ENCODE data around the gene POLR1A. TPM values are rescaled to one million over a fixed set of nuclear protein-coding genes. Genes with fewer than 3 reads are reported as not detected.

Gene POLR1A
- total and polyA plus RNA-seq, 5 experiments from 2014 or later = 1.1 to 22.9 (median 5.7) TPM

DNA sequence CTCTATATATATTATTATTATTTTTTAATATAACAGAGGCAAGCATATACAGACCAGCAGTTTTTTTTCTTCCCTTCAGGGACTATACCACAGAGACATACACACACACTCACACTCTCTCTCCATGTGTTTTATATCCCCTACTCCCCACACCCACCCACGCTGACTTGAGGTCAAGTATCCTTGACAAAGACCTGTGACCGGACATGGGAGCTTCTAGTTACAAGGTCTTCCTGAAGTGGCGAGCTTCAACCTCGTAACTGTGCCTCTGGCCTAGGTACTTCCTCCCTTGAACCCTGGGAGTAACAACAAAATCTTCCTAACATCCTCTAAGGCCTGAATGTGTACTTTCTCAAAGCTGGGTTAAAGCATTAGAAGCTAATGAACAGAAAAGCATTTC lies 52.5 kb downstream of the POLR1A start:
- H3K4me3 Mint-ChIP-seq = no peak overlapping the region
- POLR2A ChIA-PET = interaction anchor here (0.8 kb wide), 1 partner anchor 16 kb away, joined by 3 read pairs; no protein-coding TSS in a partner anchor
- DNase-seq = no peak
- H3K36me3 Mint-ChIP-seq = peaks cover 0 to 78% (median 33%) of the 10 kb centered on the region in 3 donors
- no peak for ATAC-seq
- H3K27me3 Mint-ChIP-seq = no peaks in the 10 kb centered on the region
- H3K9me3 Mint-ChIP-seq = no peaks in the 10 kb centered on the region
- H3K27ac Mint-ChIP-seq = no peak overlapping the region
- peaks cover 0 to 1% (median 0%) of the 10 kb centered on the region in 4 donors for H3K4me1 Mint-ChIP-seq

GRCh38 chr2:86052676-86053075 lies 53.0 kb downstream of the POLR1A start:
- ATAC-seq (no peak), DNase-seq (peak in 1 of 10 donors; percentile 5)
- no peak overlapping the region for H3K27ac Mint-ChIP-seq
- H3K9me3 Mint-ChIP-seq = no peaks in the 10 kb centered on the region
- POLR2A ChIA-PET = no interaction called here
- H3K4me1 Mint-ChIP-seq = peaks cover 0 to 1% (median 0%) of the 10 kb centered on the region in 4 donors
- H3K4me3 Mint-ChIP-seq = no peak overlapping the region
- H3K27me3 Mint-ChIP-seq = no peaks in the 10 kb centered on the region
- peaks cover 0 to 74% (median 32%) of the 10 kb centered on the region in 3 donors for H3K36me3 Mint-ChIP-seq

- POLR2A ChIA-PET = no interaction called here
- Mint-ChIP-seq H3K27me3 (no peaks in the 10 kb centered on the region), H3K4me3 (no peak overlapping the region), H3K27ac (no peak overlapping the region), H3K9me3 (no peaks in the 10 kb centered on the region), H3K36me3 (peaks cover 0 to 74% (median 31%) of the 10 kb centered on the region in 3 donors), H3K4me1 (peaks cover 0 to 1% (median 0%) of the 10 kb centered on the region in 4 donors)
- DNase-seq (no peak), ATAC-seq (no peak)
Observed at GRCh38 chr2:86052265-86052664, 53.4 kb downstream of the POLR1A start.

DNA sequence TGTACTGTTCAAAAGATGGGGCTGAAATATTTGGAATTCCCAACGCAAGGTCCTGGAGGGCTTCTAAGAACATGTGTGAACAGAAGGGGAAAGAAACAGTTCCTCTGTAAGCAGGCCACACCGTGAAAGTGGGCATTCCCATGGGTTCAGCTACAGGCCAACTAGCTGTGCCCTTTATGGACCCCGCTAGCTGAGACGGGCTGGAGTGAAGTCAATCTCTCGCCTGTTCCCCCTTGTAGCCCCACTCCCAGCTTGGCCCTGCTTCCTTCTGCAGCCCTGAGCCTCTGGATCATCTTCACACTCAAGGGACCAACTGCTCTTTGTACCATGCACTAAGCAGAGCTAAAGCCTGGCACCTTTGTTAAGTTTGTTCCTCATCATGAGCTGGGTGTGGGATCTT lies 55.4 kb downstream of the POLR1A start:
- Mint-ChIP-seq H3K27ac (peak overlapping the region in 1 of 10 donors; percentile 33), H3K36me3 (peaks cover 0 to 80% (median 41%) of the 10 kb centered on the region in 3 donors), H3K4me3 (no peak overlapping the region), H3K4me1 (no peaks in the 10 kb centered on the region), H3K9me3 (no peaks in the 10 kb centered on the region), H3K27me3 (no peaks in the 10 kb centered on the region)
- POLR2A ChIA-PET = no interaction called here
- DNase-seq = no peak
- ATAC-seq = no peak

- DNase-seq = no peak
- Mint-ChIP-seq H3K36me3 (peaks cover 0 to 81% (median 48%) of the 10 kb centered on the region in 3 donors), H3K27me3 (no peaks in the 10 kb centered on the region), H3K9me3 (no peaks in the 10 kb centered on the region), H3K4me1 (peaks cover 0 to 2% (median 0%) of the 10 kb centered on the region in 4 donors), H3K4me3 (no peak overlapping the region), H3K27ac (peak overlapping the region in 1 of 10 donors; percentile 77)
- POLR2A ChIA-PET = no interaction called here
- no peak for ATAC-seq
Observed at GRCh38 chr2:86049529-86049928, 56.2 kb downstream of the POLR1A start.

DNA sequence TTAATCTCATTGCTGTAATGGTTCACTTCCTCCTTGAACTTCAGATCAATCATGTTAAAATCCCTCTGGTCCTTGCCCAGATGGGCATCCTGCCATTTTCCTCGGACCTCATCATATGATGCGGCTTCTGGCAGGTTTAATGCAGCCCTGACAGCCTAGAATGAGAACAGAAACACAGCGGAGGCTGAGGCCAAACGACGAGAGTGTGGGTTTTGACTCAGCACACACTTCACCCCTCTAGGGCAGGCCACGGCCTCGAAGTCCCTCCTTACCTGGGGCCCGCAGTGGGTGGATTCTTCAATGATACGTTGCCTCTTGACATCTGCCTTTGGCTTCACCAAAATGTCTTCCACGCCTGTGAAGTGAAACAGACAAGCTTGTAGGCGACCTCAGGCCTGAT lies 56.8 kb downstream of the POLR1A start:
- no peak for DNase-seq
- Mint-ChIP-seq H3K4me1 (peaks cover 0 to 2% (median 0%) of the 10 kb centered on the region in 4 donors), H3K9me3 (no peaks in the 10 kb centered on the region), H3K4me3 (no peak overlapping the region), H3K27me3 (no peaks in the 10 kb centered on the region), H3K36me3 (peaks cover 0 to 77% (median 45%) of the 10 kb centered on the region in 3 donors), H3K27ac (peak overlapping the region in 2 of 10 donors; percentile 46 to 77)
- ATAC-seq = no peak
- POLR2A ChIA-PET = no interaction called here

- Mint-ChIP-seq H3K27me3 (no peaks in the 10 kb centered on the region), H3K36me3 (peaks cover 0 to 76% (median 43%) of the 10 kb centered on the region in 3 donors)
- ATAC-seq = no peak
Observed at GRCh38 chr2:86048383-86048701, 57.3 kb downstream of the POLR1A start.

GRCh38 chr2:86047575-86048382 lies 57.9 kb downstream of the POLR1A start:
- Mint-ChIP-seq H3K36me3 (peaks cover 0 to 75% (median 42%) of the 10 kb centered on the region in 3 donors), H3K4me1 (peaks cover 0 to 2% (median 1%) of the 10 kb centered on the region in 4 donors), H3K9me3 (no peaks in the 10 kb centered on the region), H3K27me3 (no peaks in the 10 kb centered on the region), H3K27ac (peak overlapping the region in 3 of 10 donors; percentile 7 to 77 (median 58)), H3K4me3 (no peak overlapping the region)
- ATAC-seq (no peak), DNase-seq (no peak)
- POLR2A ChIA-PET = no interaction called here

More at GRCh38 chr2:86048383-86048701, 57.3 kb downstream of the POLR1A start:
- no peaks in the 10 kb centered on the region for H3K9me3 Mint-ChIP-seq
- POLR2A ChIA-PET = no interaction called here
- H3K4me1 Mint-ChIP-seq = peaks cover 0 to 2% (median 1%) of the 10 kb centered on the region in 4 donors
- peak overlapping the region in 1 of 10 donors; percentile 39 for H3K27ac Mint-ChIP-seq
- no peak for DNase-seq
- no peak overlapping the region for H3K4me3 Mint-ChIP-seq

GRCh38 chr2:86045541-86045940 lies 60.1 kb downstream of the POLR1A start:
- POLR2A ChIA-PET = interaction anchor here (0.6 kb wide), 1 partner anchor 397 kb away, joined by 3 read pairs; no protein-coding TSS in a partner anchor
- DNase-seq = no peak
- H3K4me3 Mint-ChIP-seq = no peak overlapping the region
- H3K27me3 Mint-ChIP-seq = peaks cover 0 to 3% (median 0%) of the 10 kb centered on the region in 5 donors
- H3K36me3 Mint-ChIP-seq = peaks cover 0 to 65% (median 36%) of the 10 kb centered on the region in 3 donors
- no peak for ATAC-seq
- H3K27ac Mint-ChIP-seq = no peak overlapping the region
- peaks cover 12 to 23% (median 19%) of the 10 kb centered on the region in 4 donors for H3K4me1 Mint-ChIP-seq
- H3K9me3 Mint-ChIP-seq = peaks cover 0 to 2% (median 0%) of the 10 kb centered on the region in 9 donors

DNA sequence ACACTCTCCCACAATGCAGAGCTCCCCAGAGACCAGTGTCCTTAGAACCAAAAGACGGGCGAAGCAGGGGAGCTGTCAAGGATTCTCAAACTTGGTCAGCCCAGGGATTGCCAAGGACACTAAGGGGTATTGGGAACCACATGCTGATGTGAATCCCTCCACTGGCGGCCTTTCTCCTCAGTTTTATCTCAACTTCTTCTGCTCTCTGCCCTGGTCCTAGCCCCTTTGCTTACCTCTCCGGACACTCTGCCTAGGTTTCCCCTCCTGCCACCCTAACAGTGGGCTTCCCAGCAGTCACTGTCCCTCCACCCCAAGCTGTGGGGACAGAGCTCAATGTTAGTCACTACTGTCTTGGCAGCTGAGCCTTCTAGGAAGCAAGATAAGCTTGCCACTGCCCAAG lies 61.1 kb downstream of the POLR1A start:
- Mint-ChIP-seq H3K4me1 (peaks cover 17 to 32% (median 28%) of the 10 kb centered on the region in 4 donors), H3K4me3 (no peak overlapping the region)

DNA sequence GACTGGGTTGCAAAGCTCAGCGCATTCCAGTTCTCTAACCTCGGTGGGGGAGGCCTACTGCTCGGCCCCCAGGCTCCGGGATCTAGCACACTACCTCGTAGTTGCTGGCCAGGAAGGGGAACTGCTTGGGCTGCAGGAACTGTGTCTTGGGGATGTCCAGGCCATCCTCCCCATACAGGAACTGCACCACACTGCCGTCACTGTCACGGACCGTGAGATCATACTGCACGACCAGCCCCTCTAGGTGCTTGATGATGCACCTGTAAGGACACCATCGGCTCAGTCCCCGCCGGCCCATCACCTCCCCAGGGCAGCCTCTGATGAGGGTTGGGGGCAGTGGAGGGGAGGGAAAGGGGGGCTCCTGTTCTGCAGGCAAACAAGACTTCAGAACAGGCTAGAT lies 61.6 kb downstream of the POLR1A start:
- peaks cover 0 to 3% (median 0%) of the 10 kb centered on the region in 5 donors for H3K27me3 Mint-ChIP-seq
- POLR2A ChIA-PET = interaction anchor here (0.6 kb wide), 2 partner anchors 73 to 131 kb away, joined by 4 read pairs; no protein-coding TSS in a partner anchor
- peaks cover 20 to 38% (median 34%) of the 10 kb centered on the region in 4 donors for H3K4me1 Mint-ChIP-seq
- peaks cover 0 to 54% (median 34%) of the 10 kb centered on the region in 3 donors for H3K36me3 Mint-ChIP-seq
- DNase-seq = no peak
- no peak overlapping the region for H3K4me3 Mint-ChIP-seq
- no peak overlapping the region for H3K27ac Mint-ChIP-seq
- peaks cover 0 to 2% (median 0%) of the 10 kb centered on the region in 9 donors for H3K9me3 Mint-ChIP-seq
- no peak for ATAC-seq

More for the DNA sequence above, 61.1 kb downstream of the POLR1A start:
- Mint-ChIP-seq H3K27me3 (peaks cover 0 to 3% (median 0%) of the 10 kb centered on the region in 5 donors), H3K9me3 (peaks cover 0 to 2% (median 0%) of the 10 kb centered on the region in 9 donors), H3K27ac (peak overlapping the region in 5 of 10 donors; percentile 27 to 88 (median 81)), H3K36me3 (peaks cover 0 to 58% (median 36%) of the 10 kb centered on the region in 3 donors)
- ATAC-seq (no peak), DNase-seq (no peak)
- POLR2A ChIA-PET = interaction anchor here (0.6 kb wide), 1 partner anchor 73 kb away, joined by 4 read pairs; no protein-coding TSS in a partner anchor

- ATAC-seq (no peak), DNase-seq (no peak)
- H3K9me3 Mint-ChIP-seq = peaks cover 0 to 2% (median 0%) of the 10 kb centered on the region in 9 donors
- H3K27ac Mint-ChIP-seq = peak overlapping the region; percentile 70 to 100 (median 99)
- H3K4me3 Mint-ChIP-seq = peak overlapping the region in 2 of 10 donors; percentile 25 to 63
- H3K4me1 Mint-ChIP-seq = peaks cover 33 to 53% (median 49%) of the 10 kb centered on the region in 4 donors
- POLR2A ChIA-PET = interaction anchor here (0.6 to 3.8 kb wide), 3 partner anchors 24 to 215 kb away, joined by 4 to 38 read pairs (median 4); partner anchors contain the start of gene ST3GAL5
- H3K27me3 Mint-ChIP-seq = peaks cover 0 to 3% (median 0%) of the 10 kb centered on the region in 5 donors
- H3K36me3 Mint-ChIP-seq = peaks cover 0 to 44% (median 33%) of the 10 kb centered on the region in 3 donors
Observed at GRCh38 chr2:86042256-86043168, 63.2 kb downstream of the POLR1A start.

All from naive thymus-derived CD8-positive, alpha-beta T cell (primary cell).